H9 (cell line): ENCODE data around the gene NUP35. TPM values are rescaled to one million over a fixed set of nuclear protein-coding genes. Genes with fewer than 3 reads are reported as not detected.

Experiments used
- DNase-seq: peaks from one replicate; pipeline ENCODE4 v3.0.0-alpha.2; 2017
- H2AFZ ChIP-seq: one replicate; pipeline ENCODE4 v1.6.1; 2013; ENCODE audit warnings: mild to moderate bottlenecking, low read length, control low read depth, moderate library complexity
- H2AK5ac ChIP-seq: 2 replicates; pipeline ENCODE4 v1.6.1; 2013; ENCODE audit warnings: low read length, control low read depth, mixed read lengths; ENCODE audit not compliant: insufficient read length
- H2BK120ac ChIP-seq: one replicate; pipeline ENCODE4 v1.6.1; 2013; ENCODE audit warnings: low read depth, mild to moderate bottlenecking, low read length, control low read depth, inconsistent platforms; ENCODE audit not compliant: poor library complexity, severe bottlenecking
- H2BK12ac ChIP-seq: 2 replicates; pipeline ENCODE4 v1.6.1; 2013; ENCODE audit warnings: low read length, control low read depth, mixed read lengths, low read depth; ENCODE audit not compliant: insufficient read length
- H2BK15ac ChIP-seq: 2 replicates; pipeline ENCODE4 v1.6.1; 2013; ENCODE audit warnings: low read depth, low read length, control low read depth
- H2BK20ac ChIP-seq: one replicate; pipeline ENCODE4 v1.6.1; 2013; ENCODE audit warnings: low read depth, mild to moderate bottlenecking, low read length, control low read depth, inconsistent platforms; ENCODE audit not compliant: poor library complexity, severe bottlenecking
- H2BK5ac ChIP-seq: 2 replicates; pipeline ENCODE4 v1.6.1; 2013; ENCODE audit warnings: low read length, control low read depth, mixed read lengths; ENCODE audit not compliant: insufficient read length
- H3K14ac ChIP-seq: 2 replicates; pipeline ENCODE4 v1.6.1; 2013; ENCODE audit warnings: low read length, control low read depth; ENCODE audit not compliant: insufficient read depth
- H3K18ac ChIP-seq: 2 replicates; pipeline ENCODE4 v1.6.1; 2013; ENCODE audit warnings: low read depth, mild to moderate bottlenecking, mixed read lengths, low read length, control low read depth; ENCODE audit not compliant: insufficient read length
- H3K23ac ChIP-seq: 2 replicates; pipeline ENCODE4 v1.6.1; 2013; ENCODE audit warnings: low read length, control low read depth, mixed read lengths, low read depth; ENCODE audit not compliant: insufficient read length
- H3K23me2 ChIP-seq: 2 replicates; pipeline ENCODE4 v1.6.1; 2013; ENCODE audit warnings: low read depth, mild to moderate bottlenecking, mixed read lengths, low read length, control low read depth; ENCODE audit not compliant: insufficient read length, poor library complexity, severe bottlenecking
- H3K27ac ChIP-seq: 2 replicates; pipeline ENCODE4 v1.5.1; 2013; ENCODE audit warnings: low read length, control low read depth, mixed read lengths, low read depth; ENCODE audit not compliant: insufficient read length
- H3K27me3 ChIP-seq: 2 replicates; pipeline ENCODE4 v1.6.1; 2013; ENCODE audit warnings: low read length, control low read depth, inconsistent platforms; ENCODE audit not compliant: insufficient read depth
- H3K4ac ChIP-seq: 2 replicates; pipeline ENCODE4 v1.6.1; 2013; ENCODE audit warnings: low read depth, mild to moderate bottlenecking, control low read depth, inconsistent platforms, low read length, moderate library complexity
- H3K4me1 ChIP-seq: 2 replicates; pipeline ENCODE4 v1.6.1; 2013; ENCODE audit warnings: low read length, control low read depth, inconsistent platforms; ENCODE audit not compliant: insufficient read depth
- H3K4me2 ChIP-seq: 2 replicates; pipeline ENCODE4 v1.6.1; 2013; ENCODE audit warnings: low read length, control low read depth, mixed read lengths; ENCODE audit not compliant: insufficient read length, insufficient read depth
- H3K56ac ChIP-seq: 2 replicates; pipeline ENCODE4 v1.6.1; 2013; ENCODE audit warnings: low read depth, mild to moderate bottlenecking, mixed read lengths, low read length, control low read depth; ENCODE audit not compliant: insufficient read length
- H3K79me1 ChIP-seq: 2 replicates; pipeline ENCODE4 v1.6.1; 2013; ENCODE audit warnings: low read depth, mild to moderate bottlenecking, moderate library complexity, low read length, control low read depth, inconsistent platforms; ENCODE audit not compliant: insufficient read depth, poor library complexity, severe bottlenecking
- H3K79me2 ChIP-seq: 2 replicates; pipeline ENCODE4 v1.6.1; 2013; ENCODE audit warnings: low read length, control low read depth, inconsistent platforms; ENCODE audit not compliant: insufficient read depth
- H3K9ac ChIP-seq: 2 replicates; pipeline ENCODE4 v1.6.1; 2013; ENCODE audit warnings: low read length, control low read depth, mixed read lengths; ENCODE audit not compliant: insufficient read length; ENCODE audit errors: extremely low read depth
- H3K9me3 ChIP-seq: one replicate; pipeline ENCODE4 v1.6.1; 2013; ENCODE audit warnings: low read depth, low read length, inconsistent platforms; ENCODE audit not compliant: control insufficient read depth
- H3T11ph ChIP-seq: one replicate; pipeline ENCODE4 v1.6.1; 2013; ENCODE audit warnings: mild to moderate bottlenecking, low read length, control low read depth, inconsistent platforms
- H4K20me1 ChIP-seq: one replicate; pipeline ENCODE4 v1.6.1; 2013; ENCODE audit not compliant: control insufficient read depth, insufficient read length, insufficient read depth
- H4K5ac ChIP-seq: 2 replicates; pipeline ENCODE4 v1.6.1; 2013; ENCODE audit warnings: low read depth, mild to moderate bottlenecking, mixed read lengths, low read length, control low read depth; ENCODE audit not compliant: insufficient read length
- H4K8ac ChIP-seq: replicated peaks from 2 replicates; pipeline ENCODE4 v1.6.1; 2013; ENCODE audit warnings: low read length, control low read depth, mixed read lengths, low read depth; ENCODE audit not compliant: insufficient read length
- H4K91ac ChIP-seq: 2 replicates; pipeline ENCODE4 v1.6.1; 2013; ENCODE audit warnings: low read depth, mild to moderate bottlenecking, moderate library complexity, mixed read lengths, low read length, control low read depth; ENCODE audit not compliant: insufficient read length
- H3K27ac Mint-ChIP-seq, 3 experiments: 2 replicates in 2 of 3; 3 replicates in 1 of 3; pipeline ENCODE4 v1.8.0; 2020 to 2021; ENCODE audit warnings: mixed read lengths in 3 of 3, mild to moderate bottlenecking in 1 of 3, moderate library complexity in 1 of 3
- H3K27me3 Mint-ChIP-seq: 2 replicates; pipeline ENCODE4 v1.8.0; 2021; ENCODE audit warnings: low read depth, mild to moderate bottlenecking, moderate library complexity, mixed read lengths
- H3K36me3 Mint-ChIP-seq, 3 experiments: 2 replicates in 2 of 3; 3 replicates in 1 of 3; pipeline ENCODE4 v1.8.0; 2020 to 2021; ENCODE audit warnings: low read depth in 3 of 3, mixed read lengths in 3 of 3; ENCODE audit not compliant: insufficient read depth in 1 of 3
- H3K4me1 Mint-ChIP-seq, 2 experiments: 2 replicates each; pipeline ENCODE4 v1.8.0; 2020; ENCODE audit warnings: mixed read lengths in 2 of 2
- H3K4me3 Mint-ChIP-seq, 2 experiments: 2 replicates in 1 of 2; 3 replicates in 1 of 2; pipeline ENCODE4 v1.8.0; 2020 to 2021; ENCODE audit warnings: mild to moderate bottlenecking in 2 of 2, mixed read lengths in 2 of 2, moderate library complexity in 1 of 2
- H3K9me3 Mint-ChIP-seq, 2 experiments: 2 replicates in 1 of 2; 3 replicates in 1 of 2; pipeline ENCODE4 v1.8.0; 2020; ENCODE audit warnings: mild to moderate bottlenecking in 2 of 2, mixed read lengths in 2 of 2, moderate library complexity in 1 of 2
- WGBS: extraction: QIAGEN DNeasy Blood & Tissue Kit; methylation state at CpG from one replicate; pipeline ENCODE4 v1.1.7; 2013; ENCODE audit warnings: missing lambda C conversion rate, low lambda C conversion rate, mixed read lengths; ENCODE audit not compliant: insufficient read length; ENCODE audit errors: extremely low coverage; 5-methylcytosine and 5-hydroxymethylcytosine counted together
- total RNA-seq: library from RNA; stranded (reverse); gene quantifications from 2 replicates; pipeline ENCODE4 v1.2.1, GENCODE V29; 2021
- TF ChIP-seq, protein P1 (sequence below): fragments of 200-600 bp; sonication (generic); conservative IDR thresholded peaks from 3 replicates; pipeline ENCODE4 v1.8.0; 2021; ENCODE audit warnings: antibody characterized with exemption, mild to moderate bottlenecking

NUP35 gene
- total RNA-seq, 1 experiment from 2014 or later, result 53.6 TPM

DNA sequence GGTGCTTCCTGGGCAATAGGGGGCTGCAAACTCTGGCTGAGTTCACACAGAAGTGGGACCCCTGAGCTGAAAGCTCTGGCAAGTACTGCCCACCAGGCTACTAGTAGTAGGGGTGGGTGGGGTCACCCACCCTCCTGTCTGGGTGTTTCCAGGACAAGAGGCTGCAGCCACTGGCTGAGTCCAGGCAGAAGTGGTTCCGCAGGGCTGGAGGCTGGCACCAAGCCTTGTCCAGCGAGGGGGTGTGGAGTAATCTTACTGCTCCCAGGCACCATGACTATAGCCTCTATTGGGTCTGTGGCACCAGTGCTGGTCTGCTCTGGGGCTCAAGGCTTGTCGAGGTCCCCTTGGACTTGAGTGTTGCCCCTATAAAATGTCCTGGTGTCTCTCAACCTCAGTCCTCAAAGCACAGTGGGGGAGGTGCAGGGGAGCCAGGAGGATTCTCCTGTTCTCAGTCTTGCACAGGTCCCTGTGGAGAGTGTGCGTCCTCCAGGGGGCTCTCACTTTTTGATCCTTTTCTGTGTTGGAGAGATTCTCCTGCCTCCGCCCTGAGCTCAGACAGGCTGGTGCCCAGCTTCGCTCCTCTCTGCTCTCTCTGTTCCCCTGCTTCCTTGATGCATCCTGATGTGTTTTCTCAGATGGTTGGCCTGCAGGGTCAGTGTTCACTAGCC is 48.1 kb downstream of the NUP35 start:
- H3T11ph ChIP-seq, result no peak overlapping the region
- peaks cover 2% of the 10 kb centered on the region; the same call in 1 of the 2 replicates for H3K79me2 ChIP-seq
- H3K18ac ChIP-seq, result no peak overlapping the region
- H3K14ac ChIP-seq, result no peak overlapping the region
- H2BK20ac ChIP-seq, result no peak overlapping the region
- Mint-ChIP-seq H3K4me3 (no peak overlapping the region), H3K4me1 (peaks cover 9 to 16% of the 10 kb centered on the region in 2 experiments), H3K27ac (peak overlapping the region in 2 of 3 experiments; percentile 51 to 71; a peak in 2 of 7 replicates), H3K27me3 (no peaks in the 10 kb centered on the region; the same call in 1 of the 2 replicates), H3K9me3 (peaks cover 25 to 29% of the 10 kb centered on the region in 2 experiments), H3K36me3 (peaks cover 50 to 60% (median 54%) of the 10 kb centered on the region in 3 experiments)
- H2AFZ ChIP-seq, result no peak overlapping the region
- H3K79me1 ChIP-seq, result no peaks in the 10 kb centered on the region
- no peak overlapping the region for H3K27ac ChIP-seq
- no peaks in the 10 kb centered on the region for H3K4me1 ChIP-seq
- no peak overlapping the region for H2AK5ac ChIP-seq
- no peak overlapping the region for H2BK120ac ChIP-seq
- peak; percentile 59 for DNase-seq
- no peaks in the 10 kb centered on the region for H3K27me3 ChIP-seq
- no peak overlapping the region for H2BK12ac ChIP-seq
- H3K4ac ChIP-seq, result no peak overlapping the region
- H3K23me2 ChIP-seq, result no peaks in the 10 kb centered on the region
- H3K4me2 ChIP-seq, result no peak overlapping the region
- no peak overlapping the region for H3K9ac ChIP-seq
- H4K91ac ChIP-seq, result no peak overlapping the region
- H2BK5ac ChIP-seq, result no peak overlapping the region
- no peak overlapping the region for H3K56ac ChIP-seq
- no peaks in the 10 kb centered on the region for H4K20me1 ChIP-seq
- no peaks in the 10 kb centered on the region for H3K9me3 ChIP-seq
- H3K23ac ChIP-seq, result no peak overlapping the region
- TF ChIP-seq, protein P1, sequence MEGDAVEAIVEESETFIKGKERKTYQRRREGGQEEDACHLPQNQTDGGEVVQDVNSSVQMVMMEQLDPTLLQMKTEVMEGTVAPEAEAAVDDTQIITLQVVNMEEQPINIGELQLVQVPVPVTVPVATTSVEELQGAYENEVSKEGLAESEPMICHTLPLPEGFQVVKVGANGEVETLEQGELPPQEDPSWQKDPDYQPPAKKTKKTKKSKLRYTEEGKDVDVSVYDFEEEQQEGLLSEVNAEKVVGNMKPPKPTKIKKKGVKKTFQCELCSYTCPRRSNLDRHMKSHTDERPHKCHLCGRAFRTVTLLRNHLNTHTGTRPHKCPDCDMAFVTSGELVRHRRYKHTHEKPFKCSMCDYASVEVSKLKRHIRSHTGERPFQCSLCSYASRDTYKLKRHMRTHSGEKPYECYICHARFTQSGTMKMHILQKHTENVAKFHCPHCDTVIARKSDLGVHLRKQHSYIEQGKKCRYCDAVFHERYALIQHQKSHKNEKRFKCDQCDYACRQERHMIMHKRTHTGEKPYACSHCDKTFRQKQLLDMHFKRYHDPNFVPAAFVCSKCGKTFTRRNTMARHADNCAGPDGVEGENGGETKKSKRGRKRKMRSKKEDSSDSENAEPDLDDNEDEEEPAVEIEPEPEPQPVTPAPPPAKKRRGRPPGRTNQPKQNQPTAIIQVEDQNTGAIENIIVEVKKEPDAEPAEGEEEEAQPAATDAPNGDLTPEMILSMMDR, result peak; percentile 45; the same call in 2 of the 3 replicates
- no CpG with 5 or more reads among the region's 6 CpGs for WGBS
- H4K5ac ChIP-seq, result no peak overlapping the region
- no peak overlapping the region for H2BK15ac ChIP-seq
- H4K8ac ChIP-seq, result no peak overlapping the region
